Measurements from ENCODE around the gene MLH3.

MLH3 gene

DNA sequence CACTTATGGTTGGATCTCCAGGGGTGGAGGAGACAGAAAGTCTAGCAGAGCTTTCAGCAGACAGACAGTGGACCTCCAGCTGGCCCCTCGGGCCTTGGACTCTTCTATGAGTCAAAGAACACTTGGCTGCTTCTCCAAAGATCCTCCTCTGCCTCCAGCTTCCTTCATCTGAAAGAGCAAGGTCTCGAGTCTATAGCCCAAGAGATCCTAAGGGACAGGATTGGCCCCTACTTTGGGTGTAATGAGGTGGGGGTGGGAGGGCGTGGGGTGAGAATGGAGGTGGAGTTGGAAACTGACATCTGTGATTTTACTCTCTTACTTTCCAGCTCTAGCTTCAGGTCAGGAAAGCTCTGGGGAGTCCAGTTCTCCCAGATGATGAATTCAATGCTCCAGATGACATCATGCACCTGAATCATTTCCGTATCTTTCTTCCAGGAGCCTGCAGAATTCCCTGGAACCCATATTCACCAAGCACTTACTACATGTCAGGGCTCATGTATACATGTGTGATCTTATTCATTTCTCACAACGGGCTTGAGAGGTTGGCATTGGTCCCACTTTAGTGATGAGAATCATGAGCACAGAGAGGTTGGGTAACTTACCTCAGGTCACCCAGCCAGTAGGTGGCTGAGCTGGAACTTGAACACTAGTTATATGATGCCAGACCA is 85.6 kb downstream of the MLH3 start:
- DNase-seq (ENCODE audit: low read depth, low spot score) = no peak

DNA sequence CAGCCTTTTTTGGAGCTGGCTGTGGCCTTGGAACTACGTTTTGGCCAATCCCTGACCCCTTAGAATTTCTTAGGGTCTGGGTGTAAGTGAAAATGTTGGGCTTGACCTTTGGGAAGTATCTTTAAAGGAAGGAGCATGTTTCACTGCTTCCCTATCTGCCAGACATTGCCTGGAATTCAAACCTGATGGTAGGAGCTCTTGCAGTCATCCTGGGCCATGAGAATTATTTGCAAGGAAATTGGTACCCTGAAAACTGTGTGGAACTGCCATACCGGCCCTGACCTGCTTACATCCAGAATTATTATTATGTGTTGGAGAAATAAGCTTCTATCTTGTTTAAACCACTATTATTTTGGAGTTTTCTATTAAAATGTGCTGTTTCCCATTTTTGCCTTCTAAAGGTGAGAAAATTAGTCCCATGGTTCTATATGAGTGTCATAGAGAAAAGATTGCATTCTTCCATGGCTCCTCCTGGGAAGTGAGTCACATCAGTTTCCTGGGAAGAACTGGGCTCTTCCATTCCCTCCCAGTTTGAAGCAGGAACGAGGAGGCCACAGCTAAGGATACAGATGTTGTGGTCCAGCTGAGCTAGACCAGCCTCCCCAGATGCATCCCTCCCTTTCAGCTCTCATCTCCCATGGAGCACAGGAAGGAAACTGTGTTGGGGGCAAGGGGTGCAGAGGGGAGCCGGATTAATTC is 86.3 kb downstream of the MLH3 start:
- no peak for DNase-seq (ENCODE audit: low read depth, low spot score)
